Endometrium (tissue), 2 donors: ENCODE results near the gene NGRN.

Source experiments
- FAIRE-seq: peaks from 2 replicates; lab custom pipeline; 2012; peaks lifted over from hg19 to GRCh38; lab: Jason Lieb, UNC
- donor health status: control.
- donor health status: control.

NGRN gene

DNA sequence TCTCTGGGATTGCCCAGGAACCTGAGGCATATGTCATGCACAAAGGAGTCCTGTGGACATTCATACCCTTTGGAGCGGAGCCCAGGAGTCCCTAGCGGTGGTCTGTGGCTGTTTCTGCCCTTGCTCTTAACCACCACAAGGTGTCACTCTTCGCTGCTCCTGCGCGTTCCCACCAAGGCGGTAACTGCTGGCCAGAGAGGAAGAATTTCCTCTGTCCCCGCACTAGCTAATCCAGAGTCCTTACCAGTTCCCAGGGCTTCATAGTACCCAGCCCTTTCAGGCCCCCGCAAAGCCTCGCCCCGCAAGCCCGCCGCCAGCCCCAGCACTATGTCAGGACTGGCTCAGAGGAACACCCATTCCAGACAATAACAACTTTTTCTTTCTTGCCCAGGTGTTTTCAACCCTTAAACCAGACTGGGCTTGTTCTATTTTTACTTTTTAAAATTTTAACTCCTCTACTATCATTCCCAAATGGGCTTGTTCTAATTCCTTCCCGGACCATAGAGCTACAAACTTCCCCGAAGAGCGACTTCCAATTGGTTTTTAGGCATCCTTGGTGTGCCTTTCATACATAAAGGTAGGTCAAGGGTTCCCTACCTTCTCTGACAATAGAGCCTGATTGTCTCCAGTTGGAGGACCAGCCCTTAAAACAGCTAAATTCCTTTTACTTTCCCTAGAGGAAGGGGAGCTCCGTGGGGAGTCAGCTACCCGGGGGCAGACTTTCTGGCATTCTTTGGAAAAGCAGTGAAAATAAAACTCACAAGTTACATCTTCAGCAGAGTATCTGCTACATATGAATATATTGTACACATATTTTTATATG is 54.8 kb downstream of the NGRN start:
- FAIRE-seq = no peak

DNA sequence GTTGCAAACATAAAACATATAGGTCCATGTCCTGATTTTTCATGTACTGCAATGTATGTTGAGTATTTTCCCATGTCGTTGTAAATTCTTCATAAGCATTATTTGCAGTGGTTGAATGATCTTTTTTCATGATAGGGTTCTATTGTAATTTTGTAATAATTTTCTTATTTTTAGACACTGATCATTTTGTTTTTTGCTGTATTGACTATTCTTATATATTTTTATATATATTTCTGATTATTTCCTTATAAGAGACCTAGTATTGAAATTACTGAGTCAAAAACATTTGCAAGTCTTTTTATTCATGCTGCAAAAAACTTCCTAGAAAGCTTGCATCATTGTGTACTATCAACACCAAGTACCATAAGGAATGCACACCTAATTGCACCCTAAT is 55.4 kb downstream of the NGRN start:
- no peak for FAIRE-seq
